K562 (cell line): Measurements from ENCODE around the gene ADK. TPM values are rescaled to one million over a fixed set of nuclear protein-coding genes. Genes with fewer than 3 reads are reported as not detected.
A peak's percentile ranks its signal among the peaks of the same experiment; 100 is the strongest.

Experiments
- ATAC-seq: fragments of 200-7000 bp; cut with Tn5 transposase; 3 replicates; pipeline ENCODE4 v1.9.1; 2020; ENCODE audit warnings: moderate library complexity
- BruUV-seq: library from RNA; stranded (reverse); fragments of 400-500 nt; replicated peaks from 2 replicates; lab custom pipeline; 2021; lab: Mats Ljungman, UMichigan
- CTCF ChIA-PET: fragments of 300-600 bp; formaldehyde crosslinking; extraction: SDS; loops from one replicate; lab custom pipeline; 2021; ENCODE audit warnings: low intra/inter-chr PET ratio; lab: Yijun Ruan, JAX
- POLR2A ChIA-PET: fragments of 300-600, 350-650 bp; sonication (Branson Sonifier 250); formaldehyde crosslinking; extraction: SDS; loops from one replicate; lab custom pipeline; 2021; ENCODE audit warnings: antibody characterized with exemption, inconsistent platforms; lab: Yijun Ruan, JAX
- DNase-seq, 4 experiments: peaks; one replicate each; pipeline versions ENCODE4 v3.0.0 to v3.0.0-alpha.2; 2011 to 2018; ENCODE audit warnings: low spot score in 3 of 4, mixed read lengths in 3 of 4; ENCODE audit errors: extremely low read depth in 1 of 4
- FAIRE-seq: peaks from 2 replicates; lab custom pipeline; 2011; peaks lifted over from hg19 to GRCh38; lab: Jason Lieb, UNC
- H2AFZ ChIP-seq: 2 replicates; pipeline ENCODE4 v1.6.0; 2011; ENCODE audit warnings: low read depth, low read length, control low read depth, inconsistent platforms
- H3K27ac ChIP-seq: fragments of 200-600 bp; 3 replicates; pipeline ENCODE4 v1.8.0; 2011; ENCODE audit warnings: low read depth, mild to moderate bottlenecking, control low read depth, inconsistent platforms, low read length, moderate library complexity, mixed read lengths; ENCODE audit errors: extremely low read depth
- H3K27me3 ChIP-seq, 2 experiments: fragments of 300-600 bp in 1 of 2; 2 replicates in 1 of 2; 3 replicates in 1 of 2; pipeline versions ENCODE4 v1.6.0 to v1.8.0; 2011; ENCODE audit warnings: inconsistent platforms in 2 of 2, low read length in 2 of 2, mild to moderate bottlenecking in 1 of 2, mixed read lengths in 1 of 2, moderate library complexity in 1 of 2; ENCODE audit not compliant: control insufficient read depth in 2 of 2, insufficient read depth in 2 of 2
- H3K36me3 ChIP-seq: fragments of 300-600 bp; 3 replicates; pipeline ENCODE4 v1.8.0; 2011; ENCODE audit warnings: mild to moderate bottlenecking, low read length, inconsistent platforms; ENCODE audit not compliant: control insufficient read depth, insufficient read depth
- H3K4me1 ChIP-seq, 2 experiments: fragments of 200-600 bp in 1 of 2; replicated peaks in 1 of 2; 2 replicates in 1 of 2; 3 replicates in 1 of 2; pipeline versions ENCODE4 v1.5.1 to v1.8.0; 2011; ENCODE audit warnings: inconsistent platforms in 2 of 2, low read length in 2 of 2, mild to moderate bottlenecking in 1 of 2, mixed read lengths in 1 of 2, moderate library complexity in 1 of 2; ENCODE audit not compliant: control insufficient read depth in 2 of 2, insufficient read depth in 2 of 2
- H3K4me2 ChIP-seq: 2 replicates; pipeline ENCODE4 v1.6.1; 2011; ENCODE audit warnings: low read length, control low read depth, inconsistent platforms, mixed read lengths; ENCODE audit not compliant: insufficient read depth
- H3K4me3 ChIP-seq: fragments of 200-600 bp; sonication (generic), shearing (Covaris generic); 2 replicates; pipeline ENCODE4 v1.5.1; 2016; ENCODE audit warnings: control low read depth, inconsistent platforms
- H3K79me2 ChIP-seq: fragments of 200-600 bp; 3 replicates; pipeline ENCODE4 v1.8.0; 2011; ENCODE audit warnings: low read length, inconsistent platforms; ENCODE audit not compliant: control insufficient read depth, insufficient read depth
- H3K9ac ChIP-seq, 2 experiments: 2 replicates each; pipeline versions ENCODE4 v1.6.0 to v1.6.1; 2011; ENCODE audit warnings: low read depth in 2 of 2, low read length in 2 of 2, control low read depth in 1 of 2, inconsistent platforms in 1 of 2, mild to moderate bottlenecking in 1 of 2, mixed read lengths in 1 of 2; ENCODE audit not compliant: insufficient read depth in 1 of 2
- H3K9me1 ChIP-seq: one replicate; pipeline ENCODE4 v1.6.0; 2011; ENCODE audit warnings: inconsistent platforms, mild to moderate bottlenecking, low read length, moderate library complexity; ENCODE audit not compliant: control insufficient read depth, insufficient read depth
- H3K9me3 ChIP-seq: replicated peaks from 2 replicates; pipeline ENCODE4 v1.5.1; 2011; ENCODE audit warnings: low read depth, low read length, inconsistent platforms; ENCODE audit not compliant: control insufficient read depth, insufficient read depth
- H4K20me1 ChIP-seq: replicated peaks from 2 replicates; pipeline ENCODE4 v1.6.1; 2011; ENCODE audit warnings: low read length, inconsistent platforms, mixed read lengths; ENCODE audit not compliant: control insufficient read depth, insufficient read depth
- BDP1 ChIP-seq: IDR thresholded peaks from 3 replicates; pipeline ENCODE4 v1.6.1; 2011; ENCODE audit not compliant: insufficient read length, insufficient read depth
- BRD9 ChIP-seq: fragments of 450-650 bp; IDR thresholded peaks from 2 replicates; pipeline ENCODE4 v1.6.1; 2018; ENCODE audit warnings: low read depth; ENCODE audit not compliant: partially characterized antibody
- GTF2E2 ChIP-seq: fragments of 200-800 bp; sonication (Bioruptor generic); IDR thresholded peaks from 2 replicates; pipeline ENCODE4 v1.6.1; 2016; ENCODE audit warnings: missing genetic modification characterization, missing compliant biosample characterization
- HIVEP1 ChIP-seq: fragments of 250-450 bp; sonication (Bioruptor Pico); IDR thresholded peaks from 2 replicates; pipeline ENCODE4 v1.4.0; 2020; ENCODE audit warnings: mild to moderate bottlenecking
- PRPF4 ChIP-seq: fragments of 200-400 bp; formaldehyde crosslinking; IDR thresholded peaks from one replicate; pipeline ENCODE4 v1.6.1; 2017; ENCODE audit warnings: low read length, low read depth, mild to moderate bottlenecking; ENCODE audit not compliant: insufficient read depth, poor library complexity, severe bottlenecking
- ZNF584 ChIP-seq: fragments of 200-800 bp; sonication (Bioruptor generic); IDR thresholded peaks from 2 replicates; pipeline ENCODE4 v1.6.1; 2016; ENCODE audit warnings: low read depth, mild to moderate bottlenecking, missing genetic modification characterization, missing compliant biosample characterization
- WGBS: fragments of 100-300 bp; shearing (Covaris generic); methylation state at CpG from one replicate; pipeline ENCODE4 v1.1.6; 2016; ENCODE audit warnings: low coverage, mixed read lengths; ENCODE audit not compliant: insufficient coverage; ENCODE audit errors: missing lambda C conversion rate; 5-methylcytosine and 5-hydroxymethylcytosine counted together
- in situ Hi-C: fragments of 300-500 bp; cut with MboI; formaldehyde crosslinking; loops from 4 replicates; pipeline ENCODE4 v1.15.0; 2018; ENCODE audit warnings: inconsistent platforms, mixed read lengths
- intact Hi-C: fragments of 100-400 bp; cut with micrococcal nuclease; formaldehyde crosslinking; loops from 2 replicates; pipeline ENCODE4 v1.14.2; 2022
- polyA plus RNA-seq, 8 experiments: library from polyadenylated mRNA; depleted of rRNA in 4 of 8; stranded (reverse) in 5 of 8; unstranded in 3 of 8; fragments of >200 nt; fragmentation: Nextera tagmentation in 2 of 8; fragmentation: Illumina TruSeq in 1 of 8; extraction: Ambion mirVana in 2 of 8; extraction: Trizol in 1 of 8; gene quantifications; 2 replicates each; pipeline versions ENCODE4 v1.2.1 to v1.2.3, GENCODE V29; 2011 to 2014; ENCODE audit warnings: inconsistent platforms in 1 of 8, missing spikeins in 1 of 8
- total RNA-seq, 7 experiments: library from RNA; depleted of rRNA in 6 of 7; stranded (reverse); fragments of >200 nt in 6 of 7; fragmentation: Illumina TruSeq in 2 of 7; extraction: Trizol in 2 of 7; gene quantifications; 2 replicates each; pipeline versions ENCODE4 v1.2.1 to v1.2.3, GENCODE V29; 2011 to 2021; ENCODE audit warnings: low replicate concordance in 1 of 7
- TF ChIP-seq, protein P1 (sequence below): fragments of 450-650 bp; IDR thresholded peaks from 2 replicates; pipeline ENCODE4 v1.6.1; 2016; ENCODE audit warnings: antibody characterized with exemption

The ADK gene
- total and polyA plus RNA-seq, 9 of the 15 experiments (the other 6 are each of a cell fraction or from before 2014, with no cell fraction given) = 54.2 to 97.8 (median 73.6) TPM

DNA sequence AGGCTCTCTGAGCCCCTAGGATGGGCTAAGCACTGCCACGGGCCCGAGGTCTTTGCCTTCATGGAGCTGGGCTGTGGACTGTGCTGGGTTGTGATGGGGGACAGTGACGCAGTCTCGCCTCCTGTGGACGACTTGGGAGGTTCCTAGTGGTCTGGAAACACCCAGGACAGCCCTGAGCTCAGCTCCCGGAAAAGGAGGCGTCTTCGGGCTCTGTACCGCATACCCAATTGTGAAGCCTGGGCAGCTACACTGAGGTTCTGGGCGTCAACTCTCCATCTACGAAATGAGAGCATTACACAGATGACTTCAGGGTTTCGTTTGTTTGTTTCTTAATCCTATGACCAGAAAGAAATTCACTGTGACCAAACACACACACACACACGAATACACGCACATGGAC lies 595.8 kb downstream of the ADK start:
- Histone ChIP-seq H3K27ac (no peak overlapping the region), H3K79me2 (no peaks in the 10 kb centered on the region), H2AFZ (peak overlapping the region; percentile 34), H4K20me1 (no peaks in the 10 kb centered on the region), H3K9me3 (no peaks in the 10 kb centered on the region), H3K4me2 (no peak overlapping the region), H3K4me1 (no peaks in the 10 kb centered on the region; a peak in 1 of 5 replicates), H3K4me3 (no peak overlapping the region)
- CTCF ChIA-PET = interaction anchor here (0.6 kb wide), 1 partner anchor 20 kb away, joined by 4 read pairs; no protein-coding TSS in a partner anchor
- in situ Hi-C loops = no loop called here
- intact Hi-C loops = no loop called here
- no peak for DNase-seq
- 28% methylated on average over 14 of the region's 14 CpGs for WGBS
- TF ChIP-seq BDP1 (no peak), HIVEP1 (CRISPR knock-in tag) (no peak), ZNF584 (CRISPR knock-in tag) (no peak), GTF2E2 (no peak), PRPF4 (no peak), BRD9 (no peak)
- TF ChIP-seq, protein P1, sequence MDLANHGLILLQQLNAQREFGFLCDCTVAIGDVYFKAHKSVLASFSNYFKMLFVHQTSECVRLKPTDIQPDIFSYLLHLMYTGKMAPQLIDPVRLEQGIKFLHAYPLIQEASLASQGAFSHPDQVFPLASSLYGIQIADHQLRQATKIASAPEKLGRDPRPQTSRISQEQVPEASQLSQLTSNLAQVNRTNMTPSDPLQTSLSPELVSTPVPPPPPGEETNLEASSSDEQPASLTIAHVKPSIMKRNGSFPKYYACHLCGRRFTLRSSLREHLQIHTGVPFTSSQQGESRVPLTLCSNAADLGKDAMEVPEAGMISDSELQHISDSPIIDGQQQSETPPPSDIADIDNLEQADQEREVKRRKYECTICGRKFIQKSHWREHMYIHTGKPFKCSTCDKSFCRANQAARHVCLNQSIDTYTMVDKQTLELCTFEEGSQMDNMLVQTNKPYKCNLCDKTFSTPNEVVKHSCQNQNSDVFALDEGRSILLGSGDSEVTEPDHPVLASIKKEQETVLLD = no peak
- TF ChIP-seq, all 486 proteins: peak for 0
- peaks cover 6 to 32% of the 10 kb centered on the region in 2 experiments; a peak in 4 of 5 replicates for H3K27me3 ChIP-seq
- no peaks in the 10 kb centered on the region for H3K9me1 ChIP-seq
- POLR2A ChIA-PET = no interaction called here
- BruUV-seq = no TSS peak
- no peaks in the 10 kb centered on the region for H3K36me3 ChIP-seq
- ATAC-seq = peak; percentile 57
- no peak overlapping the region for H3K9ac ChIP-seq
- no peak for FAIRE-seq
